ENCODE measurements around the gene SLCO1A2. TPM values are rescaled to one million over a fixed set of nuclear protein-coding genes. Genes with fewer than 3 reads are reported as not detected.

Gene SLCO1A2
- total and polyA plus RNA-seq, 2 of the 13 experiments (the other 11 are each of a cell fraction or from before 2014, with no cell fraction given) = not detected

DNA sequence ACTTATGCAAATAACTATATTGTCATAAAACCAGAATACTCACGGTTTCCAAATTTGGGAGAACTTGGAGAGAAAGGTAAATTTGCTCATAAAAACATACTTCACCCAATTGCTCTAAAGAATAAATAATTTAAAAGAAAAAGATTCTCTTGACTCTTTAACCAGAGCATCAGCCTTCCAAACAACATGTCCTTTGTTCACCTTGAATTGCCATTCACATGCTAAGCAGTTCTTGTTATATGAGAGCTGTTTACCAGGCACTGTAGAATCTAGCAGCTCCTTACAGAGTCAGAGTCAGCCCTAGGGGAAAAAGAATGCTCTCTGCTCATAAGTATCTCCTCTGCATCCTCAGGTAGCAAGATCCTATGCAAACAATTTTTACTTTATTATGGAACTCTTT, 10.2 kb downstream of the SLCO1A2 start (continued):
- TF ChIP-seq HINFP (CRISPR knock-in tag; IDR thresholded peaks at IDR 0.05; ENCODE audit: low read depth) = no peak
- no peak for TF ChIP-seq MXD4 (CRISPR knock-in tag; IDR thresholded peaks at IDR 0.05)
- TF ChIP-seq GPN1 (CRISPR knock-in tag; IDR thresholded peaks at IDR 0.05; ENCODE audit: borderline replicate concordance) = no peak
- TF ChIP-seq PRMT3 (CRISPR knock-in tag; IDR thresholded peaks at IDR 0.05; ENCODE audit: borderline replicate concordance, low read depth) = no peak
- TF ChIP-seq ZNF629 (CRISPR knock-in tag; conservative IDR thresholded peaks at IDR 0.05) = no peak

- H3K4me1 ChIP-seq (ENCODE audit: insufficient read depth, low read length) = no peaks in the 10 kb centered on the region
- POLR2A ChIA-PET = no interaction called here
- TF ChIP-seq ZFP90 (CRISPR knock-in tag; IDR thresholded peaks at IDR 0.05; ENCODE audit: borderline replicate concordance) (no peak), RFX5 (IDR thresholded peaks at IDR 0.05; ENCODE audit: low read depth, low read length) (no peak), SOX13 (IDR thresholded peaks at IDR 0.05) (no peak), SOX13 (CRISPR knock-in tag; conservative IDR thresholded peaks at IDR 0.05 in 1 of 2, IDR thresholded peaks at IDR 0.05 in 1 of 2) (no peak), BORCS8-MEF2B (CRISPR knock-in tag; IDR thresholded peaks at IDR 0.05) (no peak), RAD51 (IDR thresholded peaks at IDR 0.05; ENCODE audit: borderline replicate concordance) (no peak), CCAR2 (optimal IDR thresholded peaks at IDR 0.05; ENCODE audit: low read depth, low read length) (no peak), POGZ (CRISPR knock-in tag; IDR thresholded peaks at IDR 0.05) (no peak), POLR2G (IDR thresholded peaks at IDR 0.05; ENCODE audit: low read depth, low read length) (no peak), ZFP37 (CRISPR knock-in tag; IDR thresholded peaks at IDR 0.05; ENCODE audit: borderline replicate concordance) (no peak)
- no peak overlapping the region for H2AFZ ChIP-seq (ENCODE audit: low read length)
- CTCF ChIA-PET (ENCODE audit: low intra/inter-chr PET ratio, low total read pairs) = no interaction called here
- FAIRE-seq (no peak), ATAC-seq (no peak), DNase-seq (ENCODE audit: low spot score) (no peak)
- no peaks in the 10 kb centered on the region for H4K20me1 ChIP-seq (ENCODE audit: insufficient read depth, low read length)
- H3K36me3 ChIP-seq (replicated peaks in 1 of 2; ENCODE audit: control insufficient read depth in 1 of 2, insufficient read depth in 2 of 2, low read length in 2 of 2) = no peaks in the 10 kb centered on the region
- no TSS peak for BruUV-seq (replicated peaks)
- no peaks in the 10 kb centered on the region for H3K79me2 ChIP-seq (ENCODE audit: insufficient read depth, low read length)
- H3K4me3 ChIP-seq (replicated peaks in 1 of 3; ENCODE audit: insufficient read depth in 1 of 3, low read depth in 2 of 3, low read length in 3 of 3) = no peak overlapping the region
- H3K4me2 ChIP-seq (ENCODE audit: low read depth, low read length) = no peak overlapping the region
- no peak overlapping the region for H3K9ac ChIP-seq (ENCODE audit: insufficient read depth, low read depth, low read length)
- intact Hi-C loops (cut with micrococcal nuclease; ENCODE audit: unreplicated experiment) = no loop called here
- no peak overlapping the region for H3K27ac ChIP-seq (ENCODE audit: extremely low read length, insufficient read depth, low read length)
- WGBS (ENCODE audit: low lambda C conversion rate) = 3% methylated on average over 2 of the region's 2 CpGs
- H3K27me3 ChIP-seq (ENCODE audit: control insufficient read depth in 1 of 2, insufficient read depth in 2 of 2, low read length in 2 of 2) = no peaks in the 10 kb centered on the region
- in situ Hi-C loops (cut with HindIII; ENCODE audit: extremely low pct_ligation_motif_present, low pct_unique_long_range_greater_than_20kb) = loop anchor here (25.0 kb wide), 1 partner anchor 364 kb away; no protein-coding TSS in a partner anchor
- H3K9me3 ChIP-seq (ENCODE audit: low read length) = peaks cover 23% of the 10 kb centered on the region
Measured at GRCh38 chr12:21323736-21324135, 11.0 kb downstream of the SLCO1A2 start.
